Measurements from ENCODE around the gene FIBCD1. TPM values are rescaled to one million over a fixed set of nuclear protein-coding genes. Genes with fewer than 3 reads are reported as not detected.

FIBCD1 gene
- polyA plus RNA-seq, 1 donor (not counting 4 experiments of a cell fraction or from before 2014, with no cell fraction given): 0.79 TPM

GRCh38 chr9:130945173-130945572 lies 6.1 kb upstream of the FIBCD1 start:
- peaks cover 3% of the 10 kb centered on the region for H3K9me3 ChIP-seq (ENCODE audit: control insufficient read depth, low read depth, low read length)
- H3K4me2 ChIP-seq (ENCODE audit: control insufficient read depth, extremely low read depth, insufficient read depth, low read depth, low read length): no peak overlapping the region
- no peak for DNase-seq (ENCODE audit: low read depth, low spot score)
- H3K36me3 ChIP-seq (ENCODE audit: control insufficient read depth in 2 of 2, extremely low read depth in 1 of 2, insufficient read depth in 2 of 2, low read length in 2 of 2): no peaks in the 10 kb centered on the region
- peaks cover 4% of the 10 kb centered on the region for H4K20me1 ChIP-seq (ENCODE audit: control insufficient read depth, extremely low read depth, insufficient read depth, low read length)
- peaks cover 31% of the 10 kb centered on the region for H3K27me3 ChIP-seq (ENCODE audit: control insufficient read depth, extremely low read depth, insufficient read depth, low read length)
- peaks cover 22% of the 10 kb centered on the region for H3K4me1 ChIP-seq (ENCODE audit: control insufficient read depth, extremely low read depth, insufficient read depth, low read length)
- H3K79me2 ChIP-seq (ENCODE audit: control insufficient read depth, insufficient read depth, low read length): no peaks in the 10 kb centered on the region
- no peaks in the 10 kb centered on the region for H3K9me1 ChIP-seq (ENCODE audit: control insufficient read depth, extremely low read depth, insufficient read depth, low read length)
- dilution Hi-C loops (cut with MboI; ENCODE audit: extremely low pct_ligation_motif_present, low sequenced_read_pairs): no loop called here
- no peak overlapping the region for H2AFZ ChIP-seq (ENCODE audit: control insufficient read depth, low read length)
- H3K4me3 ChIP-seq (ENCODE audit: control insufficient read depth in 2 of 3, extremely low read depth in 1 of 3, insufficient read depth in 2 of 3, low read depth in 1 of 3, low read length in 3 of 3): no peak overlapping the region
- FAIRE-seq: no peak
- no peak overlapping the region for H3K27ac ChIP-seq (ENCODE audit: control insufficient read depth, insufficient read depth, low read length)
- TF ChIP-seq, protein P1, sequence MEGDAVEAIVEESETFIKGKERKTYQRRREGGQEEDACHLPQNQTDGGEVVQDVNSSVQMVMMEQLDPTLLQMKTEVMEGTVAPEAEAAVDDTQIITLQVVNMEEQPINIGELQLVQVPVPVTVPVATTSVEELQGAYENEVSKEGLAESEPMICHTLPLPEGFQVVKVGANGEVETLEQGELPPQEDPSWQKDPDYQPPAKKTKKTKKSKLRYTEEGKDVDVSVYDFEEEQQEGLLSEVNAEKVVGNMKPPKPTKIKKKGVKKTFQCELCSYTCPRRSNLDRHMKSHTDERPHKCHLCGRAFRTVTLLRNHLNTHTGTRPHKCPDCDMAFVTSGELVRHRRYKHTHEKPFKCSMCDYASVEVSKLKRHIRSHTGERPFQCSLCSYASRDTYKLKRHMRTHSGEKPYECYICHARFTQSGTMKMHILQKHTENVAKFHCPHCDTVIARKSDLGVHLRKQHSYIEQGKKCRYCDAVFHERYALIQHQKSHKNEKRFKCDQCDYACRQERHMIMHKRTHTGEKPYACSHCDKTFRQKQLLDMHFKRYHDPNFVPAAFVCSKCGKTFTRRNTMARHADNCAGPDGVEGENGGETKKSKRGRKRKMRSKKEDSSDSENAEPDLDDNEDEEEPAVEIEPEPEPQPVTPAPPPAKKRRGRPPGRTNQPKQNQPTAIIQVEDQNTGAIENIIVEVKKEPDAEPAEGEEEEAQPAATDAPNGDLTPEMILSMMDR (optimal IDR thresholded peaks at IDR 0.05 in 1 of 3, IDR thresholded peaks at IDR 0.05 in 1 of 3, conservative IDR thresholded peaks at IDR 0.05 in 1 of 3; ENCODE audit: extremely low read depth in 1 of 3, insufficient read depth in 2 of 3, low read length in 3 of 3): no peak
- no peak for TF ChIP-seq EZH2 (IDR thresholded peaks at IDR 0.05; ENCODE audit: low read length)
- no peak overlapping the region for H3K9ac ChIP-seq (ENCODE audit: control insufficient read depth, extremely low read depth, insufficient read depth, low read length)

- Histone ChIP-seq H3K27ac (ENCODE audit: control insufficient read depth, insufficient read depth, low read length) (no peak overlapping the region), H3K79me2 (ENCODE audit: control insufficient read depth, insufficient read depth, low read length) (no peaks in the 10 kb centered on the region), H3K36me3 (ENCODE audit: control insufficient read depth in 2 of 2, extremely low read depth in 1 of 2, insufficient read depth in 2 of 2, low read length in 2 of 2) (no peaks in the 10 kb centered on the region), H3K9me1 (ENCODE audit: control insufficient read depth, extremely low read depth, insufficient read depth, low read length) (no peaks in the 10 kb centered on the region), H2AFZ (ENCODE audit: control insufficient read depth, low read length) (no peak overlapping the region), H3K9ac (ENCODE audit: control insufficient read depth, extremely low read depth, insufficient read depth, low read length) (no peak overlapping the region), H3K4me2 (ENCODE audit: control insufficient read depth, extremely low read depth, insufficient read depth, low read depth, low read length) (no peak overlapping the region), H3K4me1 (ENCODE audit: control insufficient read depth, extremely low read depth, insufficient read depth, low read length) (peaks cover 22% of the 10 kb centered on the region), H3K27me3 (ENCODE audit: control insufficient read depth, extremely low read depth, insufficient read depth, low read length) (peaks cover 35% of the 10 kb centered on the region), H3K4me3 (ENCODE audit: control insufficient read depth in 2 of 3, extremely low read depth in 1 of 3, insufficient read depth in 2 of 3, low read depth in 1 of 3, low read length in 3 of 3) (no peak overlapping the region), H3K9me3 (ENCODE audit: control insufficient read depth, low read depth, low read length) (peaks cover 1% of the 10 kb centered on the region), H4K20me1 (ENCODE audit: control insufficient read depth, extremely low read depth, insufficient read depth, low read length) (peaks cover 4% of the 10 kb centered on the region)
- dilution Hi-C loops (cut with MboI; ENCODE audit: extremely low pct_ligation_motif_present, low sequenced_read_pairs): no loop called here
- DNase-seq (ENCODE audit: low read depth, low spot score) (no peak), FAIRE-seq (no peak)
- TF ChIP-seq, protein P1 (optimal IDR thresholded peaks at IDR 0.05 in 1 of 3, IDR thresholded peaks at IDR 0.05 in 1 of 3, conservative IDR thresholded peaks at IDR 0.05 in 1 of 3; ENCODE audit: extremely low read depth in 1 of 3, insufficient read depth in 2 of 3, low read length in 3 of 3): no peak
- TF ChIP-seq EZH2 (IDR thresholded peaks at IDR 0.05; ENCODE audit: low read length): no peak
These were observed 5.5 kb upstream of the FIBCD1 start for GRCh38 chr9:130944510-130945058.

Measured in keratinocyte (primary cell).